Stimulated activated CD4-positive, alpha-beta T cell treated with anti-CD3 and anti-CD28 coated beads, Interleukin-12 subunit alpha, Interleukin-12 subunit beta, amount 100 ng/mL, for 4 hours (primary cell): Measurements from ENCODE around the gene SAMD7.

Source experiments
- DNase-seq: peaks from one replicate; pipeline ENCODE4 v3.0.0-alpha.2; 2020

The SAMD7 gene

DNA sequence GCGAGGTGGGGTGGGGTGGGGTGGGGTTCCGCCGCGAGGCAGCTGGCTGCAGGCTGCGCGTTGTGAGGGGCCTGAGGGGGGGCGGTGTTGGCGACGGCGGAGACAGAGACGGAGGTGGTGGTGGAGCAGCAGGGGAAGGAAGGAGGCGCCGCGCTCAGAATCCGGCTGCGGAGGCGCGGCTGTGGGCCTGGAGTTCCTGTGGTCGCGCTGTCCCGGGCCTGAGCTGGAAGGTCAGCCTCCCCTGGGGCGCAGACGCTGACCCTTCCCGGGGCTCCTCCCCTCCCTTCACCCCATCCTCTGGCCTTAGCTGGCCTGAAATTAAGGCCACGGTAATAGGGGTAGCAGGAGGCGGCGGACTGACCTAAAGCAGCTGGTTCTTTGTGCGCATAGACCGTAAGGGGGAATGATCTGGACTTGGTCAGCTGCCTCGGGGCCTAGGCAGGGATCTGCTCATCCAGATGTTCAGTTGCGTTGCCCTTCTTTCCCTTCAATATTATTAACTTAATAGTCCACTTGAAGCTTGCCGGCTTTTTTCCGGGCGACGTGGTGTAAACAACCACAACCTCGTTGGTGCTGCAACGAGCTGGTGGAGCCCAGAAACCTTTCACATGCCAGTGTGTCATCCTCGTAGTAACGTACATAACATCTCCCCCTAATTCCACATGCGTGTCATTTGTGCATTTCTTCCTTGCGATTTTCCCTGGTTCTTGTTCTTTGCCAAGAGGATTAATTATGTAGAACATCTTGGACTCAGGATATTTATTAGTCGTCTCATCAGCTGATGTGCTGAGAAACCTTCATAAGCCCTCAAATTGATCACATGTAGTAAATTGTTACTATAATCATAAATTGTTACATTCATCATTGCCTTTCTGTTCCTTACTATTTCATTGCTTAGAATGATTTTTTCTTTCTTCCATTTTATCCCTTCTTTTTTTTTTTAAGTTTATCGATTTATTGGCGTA is 55.9 kb downstream of the SAMD7 start:
- peak; percentile 12 for DNase-seq

DNA sequence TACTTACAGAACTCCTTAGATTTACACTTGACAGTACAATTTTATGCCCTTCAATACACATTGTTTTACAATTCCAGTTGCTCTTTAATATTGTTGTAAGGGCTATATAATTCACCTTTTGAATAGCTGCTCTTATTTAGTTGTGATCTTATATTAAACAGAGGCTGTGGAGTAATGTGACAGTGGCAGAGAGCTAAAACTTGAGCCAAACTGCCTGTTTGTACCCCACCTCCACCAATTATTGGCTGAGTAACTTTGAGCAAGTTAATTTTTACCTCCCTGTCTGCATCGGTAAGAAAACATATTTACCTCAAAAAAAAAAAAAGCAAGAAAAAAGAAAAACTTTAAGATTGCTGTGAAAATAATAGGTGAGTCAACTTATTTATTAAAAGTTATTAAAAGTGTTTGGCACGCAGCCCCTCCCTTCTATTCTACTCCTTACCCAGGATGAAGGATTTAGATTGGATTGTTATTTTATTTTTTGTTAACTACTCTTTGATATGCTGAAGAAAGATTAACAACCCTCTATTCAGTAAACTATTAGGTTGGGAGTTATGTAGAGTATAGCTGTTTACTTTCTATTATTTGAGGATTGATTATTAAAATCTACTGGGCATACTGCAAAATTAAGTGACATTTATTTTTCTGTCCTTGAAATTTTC is 57.0 kb downstream of the SAMD7 start:
- no peak for DNase-seq

DNA sequence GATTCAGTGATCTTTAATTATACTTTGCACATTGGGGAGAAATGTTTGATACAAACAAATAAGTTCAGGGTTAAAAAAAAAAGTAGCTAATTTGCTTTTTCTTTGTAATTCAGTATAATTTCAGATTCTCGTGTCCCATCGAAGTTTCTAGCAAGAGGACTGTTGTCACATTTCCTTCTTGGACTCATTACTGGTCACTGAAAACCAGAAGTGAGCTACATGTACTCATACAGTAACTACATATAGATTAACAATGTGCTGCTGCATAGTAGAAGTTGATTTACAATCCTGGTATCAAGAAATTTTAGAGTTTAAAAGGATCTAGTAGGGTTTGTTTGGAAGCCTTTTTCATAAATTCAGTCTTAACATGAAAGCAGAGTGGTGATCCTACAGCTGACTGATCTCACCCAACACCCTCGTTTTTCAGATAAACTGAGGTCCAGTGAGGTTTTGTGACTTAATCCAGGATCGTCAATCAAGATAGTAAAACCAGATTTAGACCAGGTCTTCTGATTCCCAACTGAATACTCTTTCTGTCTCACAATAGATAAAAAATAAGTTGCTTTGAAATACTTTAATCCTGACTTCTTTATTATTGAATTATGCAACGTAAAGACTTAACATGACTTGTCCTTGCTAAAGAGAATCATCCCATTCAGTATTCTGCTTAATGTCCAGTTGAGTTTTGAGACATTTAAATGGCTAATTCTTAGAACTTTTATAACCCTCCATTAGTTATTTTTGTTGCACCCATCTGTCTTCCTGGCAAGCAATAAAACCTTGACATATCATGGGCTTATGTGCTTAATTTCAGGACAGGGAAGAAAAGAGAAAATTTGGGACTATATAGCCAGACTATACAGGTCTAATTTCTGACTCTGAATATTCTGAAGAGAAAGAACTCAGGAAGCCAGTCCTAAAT is 58.1 kb downstream of the SAMD7 start:
- DNase-seq: no peak

DNA sequence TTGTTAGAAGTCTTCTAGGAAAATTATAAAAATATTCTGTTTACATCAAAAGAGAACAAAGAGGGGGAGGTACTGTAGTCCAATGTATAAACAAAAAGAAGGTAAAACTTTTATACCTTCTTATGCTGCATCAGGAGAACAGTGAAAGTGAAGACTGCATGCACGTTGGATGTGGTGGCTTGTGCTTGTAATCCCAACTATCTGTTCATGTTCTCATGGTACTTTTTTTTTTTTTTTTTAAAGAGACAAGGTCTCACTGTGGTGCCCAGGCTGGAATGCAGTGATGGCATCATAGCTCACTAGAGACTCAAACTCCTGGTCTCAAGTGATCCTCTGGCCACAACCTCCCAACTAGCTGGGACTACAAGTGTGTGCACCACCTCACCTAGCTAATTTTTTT is 59.5 kb downstream of the SAMD7 start:
- no peak for DNase-seq

DNA sequence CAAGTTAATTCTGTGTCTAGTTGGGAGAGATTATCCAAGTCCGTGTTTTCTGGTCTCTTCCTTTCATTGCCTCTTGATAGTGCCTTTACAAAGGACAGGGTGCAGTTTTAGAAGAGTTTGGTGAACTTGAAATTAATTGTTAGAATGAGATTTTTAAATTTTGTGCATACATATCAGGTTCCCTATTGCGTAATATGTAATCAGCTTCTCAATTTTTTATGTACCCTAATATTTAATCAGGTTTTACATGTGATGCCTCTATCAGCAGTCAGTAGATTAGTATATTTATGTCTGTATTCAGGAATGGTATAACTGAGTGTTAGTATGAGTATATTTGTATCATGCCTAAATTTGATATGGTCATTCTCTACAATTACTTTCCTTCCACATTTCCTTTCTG is 60.1 kb downstream of the SAMD7 start:
- no peak for DNase-seq

DNA sequence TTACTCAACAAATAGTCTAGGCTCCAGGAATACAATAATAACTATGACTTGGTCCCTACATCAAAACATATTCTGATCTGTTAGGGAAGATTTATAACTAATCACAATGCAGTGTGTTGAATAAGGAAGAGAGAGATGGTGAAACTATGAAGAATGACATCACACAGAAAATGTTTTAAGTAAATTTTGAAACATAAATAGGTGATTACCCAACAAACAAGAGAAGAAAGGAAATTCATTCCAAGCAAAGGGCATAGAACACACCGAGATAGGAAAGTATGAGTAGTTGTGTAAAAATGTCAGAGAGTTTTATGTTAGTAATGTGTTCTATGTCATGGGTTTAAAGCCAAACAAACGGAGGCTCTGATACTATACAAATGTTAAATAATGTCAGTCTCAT is 68.7 kb downstream of the SAMD7 start:
- no peak for DNase-seq

DNA sequence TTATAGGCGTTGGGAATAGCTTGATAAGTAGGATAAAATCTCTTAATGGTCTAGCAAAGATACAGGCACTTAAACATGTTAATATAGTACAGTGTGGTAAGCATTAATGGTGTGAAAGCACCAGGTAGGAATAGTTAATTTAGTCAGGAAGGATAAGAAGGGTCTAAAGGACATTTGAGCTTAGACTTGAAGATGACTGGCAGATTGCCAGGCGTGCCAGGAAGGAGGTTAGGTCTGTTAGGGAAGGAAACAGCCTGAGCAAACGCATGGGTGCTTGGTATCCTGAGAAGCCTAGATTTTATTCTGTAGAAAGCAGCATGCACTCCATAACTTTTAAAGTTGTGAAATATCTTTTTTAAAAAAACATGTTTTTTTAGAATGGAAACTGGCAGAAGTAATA is 72.9 kb downstream of the SAMD7 start:
- no peak for DNase-seq
